Sciatic nerve (tissue), 2 donors: ENCODE measurements around the gene TUBG1. TPM values are rescaled to one million over a fixed set of nuclear protein-coding genes. Genes with fewer than 3 reads are reported as not detected.

Source experiments
- ATAC-seq: fragments of 200-7000 bp; cut with Tn5 transposase; one replicate; pipeline ENCODE4 v1.9.1; 2020; ENCODE audit warnings: mild to moderate bottlenecking, moderate library complexity
- DNase-seq: peaks from one replicate; pipeline ENCODE4 v3.0.0-alpha.2; 2020; ENCODE audit warnings: low spot score
- intact Hi-C: fragments of 100-400 bp; cut with DNase I; formaldehyde crosslinking; loops from one replicate; pipeline ENCODE4 v1.14.2; 2022
- total RNA-seq: library from RNA; stranded (reverse); fragmentation: NEBNext Ultra II Directional; extraction: Animal tissue kit (Norgen Biotek cat#: 25700); gene quantifications from one replicate; pipeline ENCODE4 v1.2.1, GENCODE V29; 2021
- donor health status: DM: no; HTN: no; CAD: no.
- donor health status: DM: no; HTN: no; CAD: no.

The TUBG1 gene
- 23.4 TPM for total RNA-seq

- DNase-seq (peak; percentile 99), ATAC-seq (peak; percentile 99)
- intact Hi-C loops = no loop called here
Measured at GRCh38 chr17:42609182-42609813, at the start of gene TUBG1, which contains the start of gene RETREG3. TSS of gene TUBG1 (plus strand) at chr17:42609683. CDS start at chr17:42609738, 55 bp downstream. TSS of gene RETREG3 (minus strand) at chr17:42609374. CDS start at chr17:42609324, 50 bp downstream.

- intact Hi-C loops = no loop called here
- no peak for ATAC-seq
- no peak for DNase-seq
Measured at GRCh38 chr17:42560246-42560645, 49.2 kb upstream of the TUBG1 start.

GRCh38 chr17:42561897-42562387 lies 47.5 kb upstream of the TUBG1 start, which contains the start of gene COASY:
TSS of gene COASY (plus strand) at chr17:42562148. CDS start at chr17:42562623, 475 bp downstream.
- ATAC-seq (peak; percentile 92), DNase-seq (peak; percentile 98)
- intact Hi-C loops = no loop called here

DNA sequence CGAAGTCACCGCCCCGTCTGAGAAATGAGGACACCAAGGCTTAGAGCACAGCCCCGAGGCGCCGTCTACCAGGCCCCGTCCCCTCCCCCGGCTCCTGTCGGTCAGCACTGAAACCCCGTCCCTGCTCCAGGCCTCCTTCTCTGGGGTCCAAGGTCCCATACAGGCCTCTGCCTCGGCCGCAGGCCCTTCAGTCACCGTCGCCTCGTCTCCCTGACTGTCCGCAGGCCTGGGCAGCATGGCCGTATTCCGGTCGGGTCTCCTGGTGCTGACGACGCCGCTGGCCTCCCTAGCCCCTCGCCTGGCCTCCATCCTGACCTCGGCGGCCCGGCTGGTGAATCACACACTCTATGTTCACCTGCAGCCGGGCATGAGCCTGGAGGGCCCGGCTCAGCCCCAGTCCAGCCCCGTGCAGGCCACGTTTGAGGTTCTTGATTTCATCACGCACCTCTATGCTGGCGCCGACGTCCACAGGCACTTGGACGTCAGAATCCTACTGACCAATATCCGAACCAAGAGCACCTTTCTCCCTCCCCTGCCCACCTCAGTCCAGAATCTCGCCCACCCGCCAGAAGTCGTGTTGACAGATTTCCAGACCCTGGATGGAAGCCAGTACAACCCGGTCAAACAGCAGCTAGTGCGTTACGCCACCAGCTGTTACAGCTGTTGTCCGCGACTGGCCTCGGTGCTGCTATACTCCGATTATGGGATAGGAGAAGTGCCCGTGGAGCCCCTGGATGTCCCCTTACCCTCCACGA lies 46.9 kb upstream of the TUBG1 start:
- ATAC-seq = peak; percentile 0
- intact Hi-C loops = no loop called here
- DNase-seq = no peak

GRCh38 chr17:42563143-42563509 lies 46.4 kb upstream of the TUBG1 start:
- ATAC-seq (no peak), DNase-seq (no peak)
- intact Hi-C loops = no loop called here

DNA sequence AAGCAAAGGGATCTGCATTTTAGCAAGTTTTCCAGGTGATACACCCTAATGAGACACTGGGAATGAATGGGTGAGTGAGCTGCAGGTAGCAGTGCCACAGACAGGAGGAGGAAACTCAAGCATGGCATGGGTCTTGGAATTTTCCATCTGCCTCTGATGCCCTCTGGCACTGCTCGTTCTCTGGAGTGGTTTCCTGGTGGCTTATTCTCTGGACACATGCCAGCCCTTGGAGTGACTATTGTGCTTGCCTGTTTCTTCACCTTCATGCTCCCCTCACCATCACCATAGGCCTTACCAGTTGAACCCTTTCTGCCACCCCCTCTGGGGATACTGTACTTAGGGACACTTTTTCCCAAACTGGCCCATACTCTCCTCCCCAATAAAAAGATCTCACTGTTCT lies 45.9 kb upstream of the TUBG1 start:
- intact Hi-C loops = no loop called here
- ATAC-seq (no peak), DNase-seq (no peak)

DNA sequence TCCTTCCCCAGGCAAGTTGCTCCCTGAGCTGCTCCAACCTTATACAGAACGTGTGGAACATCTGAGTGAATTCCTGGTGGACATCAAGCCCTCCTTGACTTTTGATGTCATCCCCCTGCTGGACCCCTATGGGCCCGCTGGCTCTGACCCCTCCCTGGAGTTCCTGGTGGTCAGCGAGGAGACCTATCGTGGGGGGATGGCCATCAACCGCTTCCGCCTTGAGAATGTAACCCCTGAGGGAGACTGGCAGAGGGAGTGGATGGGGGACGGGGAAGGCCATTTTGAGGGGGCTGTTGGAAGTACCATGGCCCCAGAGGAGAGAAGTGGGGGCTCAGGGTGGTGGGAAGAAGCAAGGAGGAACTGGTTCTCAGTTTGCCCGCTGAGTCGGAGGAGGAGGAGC lies 45.5 kb upstream of the TUBG1 start:
- ATAC-seq = no peak
- no peak for DNase-seq
- intact Hi-C loops = no loop called here

- no peak for ATAC-seq
- intact Hi-C loops = no loop called here
- no peak for DNase-seq
Measured at GRCh38 chr17:42564815-42565522, 44.5 kb upstream of the TUBG1 start.

GRCh38 chr17:42565523-42566214 lies 43.8 kb upstream of the TUBG1 start:
- intact Hi-C loops = no loop called here
- ATAC-seq = no peak
- no peak for DNase-seq

GRCh38 chr17:42566215-42566882 lies 43.1 kb upstream of the TUBG1 start:
- peak; percentile 25 for ATAC-seq
- DNase-seq = no peak
- intact Hi-C loops = no loop called here

GRCh38 chr17:42566883-42567573 lies 42.5 kb upstream of the TUBG1 start, which contains the start of gene MLX:
TSS of gene MLX (plus strand) at chr17:42567100. CDS start at chr17:42567125, 25 bp downstream.
- peak; percentile 97 for DNase-seq
- ATAC-seq = peak; percentile 89
- intact Hi-C loops = no loop called here

DNA sequence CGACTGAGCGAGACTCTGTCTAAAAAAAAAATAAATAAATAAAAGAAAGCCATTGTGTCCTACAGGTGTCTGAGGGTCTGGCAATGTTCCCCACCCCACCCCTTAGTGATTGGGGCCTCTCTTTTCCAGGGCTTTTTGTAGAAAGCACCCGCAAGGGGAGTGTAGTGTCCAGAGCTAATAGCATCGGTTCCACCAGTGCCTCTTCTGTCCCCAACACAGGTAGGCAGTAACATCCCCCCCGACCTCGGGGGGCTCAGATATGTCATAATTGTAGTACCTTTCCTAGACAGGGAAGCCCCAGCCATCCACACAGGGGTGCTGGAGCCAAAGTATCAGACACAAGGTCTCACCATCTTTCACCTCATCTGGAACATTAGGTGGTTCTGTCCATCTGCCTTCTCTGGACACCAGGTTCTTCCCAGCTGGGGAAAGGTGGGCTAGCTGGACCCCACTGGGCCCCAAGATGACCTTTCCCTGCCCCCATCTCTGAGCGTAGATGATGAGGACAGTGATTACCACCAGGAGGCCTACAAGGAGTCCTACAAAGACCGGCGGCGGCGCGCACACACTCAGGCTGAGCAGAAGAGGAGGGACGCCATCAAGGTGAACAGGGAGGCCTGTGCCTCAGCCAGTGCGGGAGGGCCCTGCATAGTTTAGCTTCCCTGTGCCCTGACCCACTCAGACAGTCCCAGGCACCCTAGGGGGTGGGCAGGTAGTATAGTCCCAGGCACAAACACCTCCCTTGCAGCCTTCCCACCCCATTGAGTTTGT lies 41.0 kb upstream of the TUBG1 start:
- intact Hi-C loops = no loop called here
- ATAC-seq (no peak), DNase-seq (peak; percentile 55)

DNA sequence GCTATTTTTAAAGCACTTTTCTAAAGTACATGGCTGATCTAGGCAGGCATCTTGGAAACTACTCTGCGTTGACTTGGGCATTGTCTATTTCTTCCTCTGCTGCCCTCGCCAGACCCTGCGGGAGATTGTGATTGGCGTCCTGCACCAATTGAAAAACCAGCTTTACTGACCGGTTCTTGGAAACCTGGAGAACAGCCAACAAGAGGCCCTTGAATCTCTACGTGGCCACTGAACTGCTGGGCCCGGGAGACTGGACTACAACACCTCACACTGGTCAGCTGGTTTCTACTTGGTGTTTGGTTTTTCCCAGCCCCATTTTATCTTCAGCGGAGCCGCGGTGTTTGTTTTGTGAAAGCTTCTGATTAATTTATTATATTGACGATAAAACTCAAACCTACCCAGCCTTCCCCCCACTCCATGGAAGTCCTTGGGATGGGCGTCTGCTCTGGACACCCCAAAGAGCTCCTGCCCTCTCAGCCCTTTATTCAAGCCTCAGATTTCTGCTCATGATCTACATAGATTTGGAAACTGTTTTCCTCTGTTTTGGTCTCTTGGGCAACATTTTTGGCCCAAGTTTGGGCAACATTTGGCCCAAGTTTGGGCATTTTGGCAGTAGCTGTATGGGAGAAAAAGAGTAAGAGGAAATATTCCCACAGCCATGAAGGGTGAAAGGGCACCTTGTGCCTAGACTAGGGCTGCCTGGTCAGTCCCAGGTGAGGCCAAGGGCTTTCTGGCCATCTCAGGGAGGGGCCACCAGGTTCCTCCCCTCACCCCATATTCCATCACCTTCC lies 37.9 kb upstream of the TUBG1 start:
- intact Hi-C loops = no loop called here

DNA sequence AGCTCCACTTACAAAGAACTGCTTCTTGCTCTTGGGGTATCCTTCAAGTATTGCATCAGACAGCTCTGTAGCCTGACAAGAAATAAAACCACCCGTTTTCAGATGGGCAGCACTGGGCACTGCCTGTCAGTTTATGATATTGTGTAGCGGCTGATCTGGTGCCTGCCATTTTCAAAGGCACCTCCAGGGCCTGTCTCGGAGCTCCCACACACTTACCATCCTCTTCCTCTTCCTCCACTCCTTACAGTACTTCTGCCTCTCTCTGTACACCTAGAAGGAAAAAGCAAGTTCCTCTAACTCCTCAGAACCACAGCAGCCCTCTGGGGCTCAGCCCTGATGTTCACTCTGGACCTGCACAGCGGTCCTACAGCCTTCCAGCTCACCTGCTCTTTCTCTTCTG lies 36.4 kb upstream of the TUBG1 start:
- DNase-seq (no peak), ATAC-seq (no peak)
- intact Hi-C loops = no loop called here

More for the DNA sequence above, 37.9 kb upstream of the TUBG1 start:
- DNase-seq (no peak), ATAC-seq (no peak)

GRCh38 chr17:42574463-42574862 lies 35.0 kb upstream of the TUBG1 start:
- no peak for ATAC-seq
- intact Hi-C loops = no loop called here
- DNase-seq = no peak

- intact Hi-C loops = no loop called here
- ATAC-seq (no peak), DNase-seq (no peak)
Measured at GRCh38 chr17:42577140-42577531, 32.3 kb upstream of the TUBG1 start.
